ENCODE measurements around the gene HNRNPU.
"Not testable (repeated sequence)": the region's sequence is repeated elsewhere in the genome, so short reads cannot be mapped to it uniquely, and the experiment has no call there.

The HNRNPU gene

GRCh38 chr1:244839656-244840055 lies 24.7 kb downstream of the HNRNPU start:
- DNase-seq, result peak; percentile 15

- DNase-seq, result no peak
Measured at GRCh38 chr1:244837597-244838258, 26.6 kb downstream of the HNRNPU start.

- DNase-seq, result no peak
Measured at GRCh38 chr1:244836584-244836983, 27.8 kb downstream of the HNRNPU start.

- DNase-seq, result no peak
Measured at GRCh38 chr1:244836135-244836521, 28.2 kb downstream of the HNRNPU start.

- DNase-seq, result peak; percentile 86
Measured at GRCh38 chr1:244835276-244836134, 28.8 kb downstream of the HNRNPU start, which contains the start of gene COX20. COX20 (plus strand) TSS chr1:244835658; CDS start chr1:244835715, 57 bp downstream.

- peak; percentile 95 for DNase-seq
Measured at GRCh38 chr1:244834543-244835275, 29.6 kb downstream of the HNRNPU start.

GRCh38 chr1:244833734-244834542 lies 30.4 kb downstream of the HNRNPU start:
- DNase-seq, result peak; percentile 67

GRCh38 chr1:244833260-244833659 lies 31.1 kb downstream of the HNRNPU start:
- DNase-seq, result not testable (repeated sequence)

- DNase-seq, result no peak
Measured at GRCh38 chr1:244830639-244831038, 33.7 kb downstream of the HNRNPU start.

GRCh38 chr1:244826712-244827111 lies 37.6 kb downstream of the HNRNPU start:
- DNase-seq, result no peak

- no peak for DNase-seq
Measured at GRCh38 chr1:244822878-244823277, 41.5 kb downstream of the HNRNPU start.

GRCh38 chr1:244821134-244821533 lies 43.2 kb downstream of the HNRNPU start:
- no peak for DNase-seq

GRCh38 chr1:244820131-244820530 lies 44.2 kb downstream of the HNRNPU start:
- DNase-seq, result no peak

GRCh38 chr1:244817415-244817894 lies 46.9 kb downstream of the HNRNPU start:
- DNase-seq, result no peak

- DNase-seq, result no peak
Measured at GRCh38 chr1:244815600-244816099, 48.7 kb downstream of the HNRNPU start.

GRCh38 chr1:244813327-244813726 lies 51.0 kb downstream of the HNRNPU start:
- DNase-seq, result no peak

GRCh38 chr1:244810221-244810620 lies 54.1 kb downstream of the HNRNPU start:
- no peak for DNase-seq

GRCh38 chr1:244807138-244807537 lies 57.2 kb downstream of the HNRNPU start:
- DNase-seq, result no peak

- DNase-seq, result no peak
Measured at GRCh38 chr1:244804841-244805240, 59.5 kb downstream of the HNRNPU start.

GRCh38 chr1:244802556-244803239 lies 61.6 kb downstream of the HNRNPU start:
- DNase-seq, result no peak

GRCh38 chr1:244802041-244802440 lies 62.3 kb downstream of the HNRNPU start:
- DNase-seq, result no peak

GRCh38 chr1:244801246-244801645 lies 63.1 kb downstream of the HNRNPU start:
- DNase-seq, result peak; percentile 68
